KOPT-K1 (cell line): ENCODE results near the gene DAZAP1.

Experiments
- H3K27ac ChIP-seq: fragments of 200-600 bp; sonication (generic); 2 replicates; pipeline ENCODE4 v1.5.1; 2016; ENCODE audit warnings: antibody characterized with exemption, mild to moderate bottlenecking, low read depth, low read length; ENCODE audit not compliant: poor library complexity, severe bottlenecking
- H3K36me3 ChIP-seq: fragments of 200-600 bp; sonication (generic); 2 replicates; pipeline ENCODE4 v1.5.1; 2017; ENCODE audit warnings: antibody characterized with exemption, mild to moderate bottlenecking, low read length, moderate library complexity; ENCODE audit not compliant: insufficient read depth
- H3K9me3 ChIP-seq: fragments of 200-600 bp; sonication (generic); 2 replicates; pipeline ENCODE4 v1.5.1; 2017; ENCODE audit warnings: antibody characterized with exemption, low read length, mild to moderate bottlenecking; ENCODE audit not compliant: insufficient read depth, poor library complexity, severe bottlenecking

DAZAP1 gene

DNA sequence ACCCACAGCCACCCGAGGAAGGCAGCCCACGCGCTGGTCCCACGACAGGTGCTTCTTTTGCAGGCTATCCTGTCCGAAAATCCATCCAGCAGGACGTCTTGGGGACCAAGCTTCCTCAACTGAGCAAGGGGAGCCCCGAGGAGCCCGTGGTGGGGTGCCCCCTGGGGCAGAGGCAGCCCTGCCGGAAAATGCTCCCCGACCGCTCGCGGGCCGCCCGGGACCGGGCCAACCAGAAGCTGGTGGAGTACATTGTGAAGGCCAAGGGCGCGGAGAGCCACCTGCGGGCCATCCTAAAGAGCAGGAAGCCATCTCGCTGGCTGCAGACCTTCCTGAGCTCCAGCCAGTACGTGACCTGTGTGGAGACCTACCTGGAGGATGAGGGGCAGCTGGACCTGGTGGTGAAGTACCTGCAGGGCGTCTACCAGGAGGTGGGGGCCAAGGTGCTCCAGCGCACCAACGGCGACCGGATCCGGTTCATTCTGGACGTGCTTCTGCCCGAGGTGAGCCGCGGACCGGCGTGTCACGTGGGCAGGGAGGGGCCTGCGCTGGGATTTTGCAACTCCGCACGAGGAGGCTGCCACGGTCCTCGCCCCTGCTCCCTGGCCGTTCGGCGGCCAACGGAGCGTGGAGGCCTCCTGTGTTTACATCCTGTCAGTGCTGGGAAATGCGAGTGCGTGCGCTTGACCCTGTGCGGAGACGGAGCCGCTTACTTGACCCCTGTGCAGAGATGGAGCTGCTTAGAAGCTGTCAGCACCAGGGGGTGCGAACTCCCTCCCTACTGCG is 36.6 kb upstream of the DAZAP1 start:
- peaks cover 82% of the 10 kb centered on the region for H3K36me3 ChIP-seq
- H3K9me3 ChIP-seq: no peaks in the 10 kb centered on the region
- no peak overlapping the region for H3K27ac ChIP-seq

DNA sequence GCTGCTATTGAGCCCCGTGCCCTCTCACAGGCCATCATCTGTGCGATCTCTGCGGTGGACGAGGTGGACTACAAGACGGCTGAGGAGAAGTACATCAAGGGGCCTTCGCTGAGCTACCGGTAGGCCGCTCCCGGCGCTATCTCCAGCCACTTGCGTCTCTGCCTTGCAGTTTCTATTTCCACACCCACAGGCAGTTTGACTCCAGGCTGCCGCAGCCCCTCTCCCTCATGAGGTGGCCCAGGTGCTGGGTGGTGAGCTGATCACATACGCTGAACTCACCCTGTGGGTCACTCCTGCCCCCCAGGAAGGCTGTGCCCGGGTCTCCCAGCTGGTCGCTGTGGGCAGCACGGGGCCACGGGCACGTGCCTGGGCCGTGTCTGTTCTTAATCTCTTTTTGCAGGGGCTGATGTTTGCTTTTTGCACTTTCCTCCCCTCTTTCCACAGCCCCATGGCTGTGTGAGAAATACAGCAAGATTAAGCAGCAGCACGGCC is 34.3 kb upstream of the DAZAP1 start:
- Histone ChIP-seq H3K27ac (no peak overlapping the region), H3K9me3 (no peaks in the 10 kb centered on the region), H3K36me3 (peaks cover 70% of the 10 kb centered on the region)

- Histone ChIP-seq H3K9me3 (no peaks in the 10 kb centered on the region), H3K27ac (no peak overlapping the region), H3K36me3 (peaks cover 65% of the 10 kb centered on the region)
Measured at GRCh38 chr19:1373534-1374249, 33.7 kb upstream of the DAZAP1 start.

DNA sequence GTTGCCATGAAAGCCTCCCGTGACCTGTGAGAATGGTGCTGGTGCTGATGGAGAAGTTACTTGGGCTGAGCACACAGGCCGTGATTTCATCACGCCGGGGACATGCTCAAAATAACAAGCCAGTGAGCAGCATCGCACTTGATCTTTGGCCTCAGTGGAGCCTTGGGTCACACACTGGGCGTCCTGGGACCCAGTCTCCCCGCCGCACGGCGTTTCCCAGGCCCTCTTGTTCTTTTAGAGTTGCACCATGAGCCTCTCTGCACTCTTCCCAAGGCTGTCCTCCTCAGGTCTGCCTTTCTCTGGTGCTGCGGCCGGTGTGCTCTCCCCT is 33.2 kb upstream of the DAZAP1 start:
- Histone ChIP-seq H3K36me3 (peaks cover 60% of the 10 kb centered on the region), H3K27ac (no peak overlapping the region), H3K9me3 (no peaks in the 10 kb centered on the region)

GRCh38 chr19:1376415-1376805 is 31.0 kb upstream of the DAZAP1 start:
- Histone ChIP-seq H3K36me3 (peaks cover 38% of the 10 kb centered on the region), H3K9me3 (no peaks in the 10 kb centered on the region), H3K27ac (no peak overlapping the region)

DNA sequence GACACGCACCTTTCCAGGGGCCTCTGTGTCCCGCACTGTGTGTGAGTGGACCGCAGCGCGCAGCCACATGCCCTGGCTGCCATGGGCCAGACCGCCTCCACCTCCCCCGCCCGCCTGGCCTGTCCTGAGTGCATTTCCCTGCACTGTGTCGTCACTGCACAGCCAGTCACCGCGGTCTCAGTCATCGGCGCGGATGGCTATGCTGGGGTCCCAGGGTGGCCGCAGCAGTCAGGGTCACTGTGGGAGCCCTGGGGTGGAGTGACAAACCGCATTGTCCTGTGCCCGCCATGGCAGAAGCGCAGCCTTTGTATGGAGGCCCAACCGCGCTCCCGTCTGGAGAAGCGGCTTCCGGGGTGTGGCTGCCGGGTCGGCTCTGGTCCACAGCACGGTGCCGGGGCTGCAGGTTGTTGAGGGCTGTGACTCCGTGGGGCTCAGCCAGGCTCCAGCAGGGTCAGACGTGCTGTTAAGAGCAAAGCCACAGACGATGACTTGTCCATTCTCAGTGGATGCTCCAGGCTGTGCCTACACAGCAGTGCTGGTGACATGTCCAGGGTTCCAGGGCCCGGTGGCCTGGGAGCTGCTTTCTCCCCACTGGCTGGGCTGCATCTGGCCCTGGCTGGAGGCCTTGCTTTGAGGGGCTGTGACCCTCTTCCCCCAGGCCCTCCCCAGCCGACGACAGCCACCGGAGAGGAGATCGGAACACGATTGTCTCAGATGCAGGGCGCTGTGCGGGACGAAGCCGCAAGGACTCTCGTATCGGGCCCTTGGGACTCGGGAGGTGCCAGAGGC is 30.0 kb upstream of the DAZAP1 start:
- H3K9me3 ChIP-seq: no peaks in the 10 kb centered on the region
- no peak overlapping the region for H3K27ac ChIP-seq
- H3K36me3 ChIP-seq: peaks cover 33% of the 10 kb centered on the region

GRCh38 chr19:1377965-1378785 is 29.2 kb upstream of the DAZAP1 start:
- Histone ChIP-seq H3K27ac (no peak overlapping the region), H3K36me3 (peaks cover 25% of the 10 kb centered on the region), H3K9me3 (no peaks in the 10 kb centered on the region)

DNA sequence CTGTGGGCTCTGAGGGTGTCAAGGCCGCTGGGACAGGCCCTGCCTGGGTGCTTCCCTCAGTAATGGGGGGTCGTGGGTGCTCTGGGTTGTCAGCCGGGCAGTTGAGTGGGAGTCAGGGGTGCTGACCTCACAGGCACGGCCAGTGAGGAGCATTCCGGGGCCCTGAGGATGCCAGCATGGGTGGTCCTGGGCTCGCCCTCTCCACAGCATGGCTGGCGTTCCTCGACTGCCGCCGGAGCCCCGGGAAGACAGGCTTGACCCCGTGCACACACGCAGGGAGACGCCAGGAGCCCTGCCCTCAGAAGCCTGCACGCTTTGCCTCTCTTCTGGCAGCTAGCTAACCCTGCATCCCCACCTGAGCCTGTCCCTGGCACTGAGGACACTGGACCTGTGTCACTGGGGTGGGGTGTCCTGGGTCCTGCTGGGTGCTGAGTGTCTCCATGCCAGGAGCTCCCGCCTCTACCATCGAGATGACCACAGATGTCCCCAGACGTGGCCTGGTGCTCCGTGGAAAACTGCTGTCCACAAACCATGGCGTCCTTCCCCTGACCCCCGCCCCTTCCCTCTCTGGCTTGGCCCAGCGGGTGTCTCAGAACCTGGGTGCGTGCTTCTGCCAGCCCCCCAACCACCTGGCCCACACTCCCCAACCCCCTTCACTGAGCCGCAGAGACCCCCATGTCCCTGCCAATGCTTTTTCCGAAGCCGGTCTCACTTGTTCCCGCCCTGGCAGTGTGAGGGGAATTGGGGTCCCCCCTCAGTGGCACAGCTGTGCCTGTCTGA is 28.1 kb upstream of the DAZAP1 start:
- Histone ChIP-seq H3K36me3 (peaks cover 13% of the 10 kb centered on the region; the same call in 1 of the 2 replicates), H3K27ac (no peak overlapping the region), H3K9me3 (no peaks in the 10 kb centered on the region)

DNA sequence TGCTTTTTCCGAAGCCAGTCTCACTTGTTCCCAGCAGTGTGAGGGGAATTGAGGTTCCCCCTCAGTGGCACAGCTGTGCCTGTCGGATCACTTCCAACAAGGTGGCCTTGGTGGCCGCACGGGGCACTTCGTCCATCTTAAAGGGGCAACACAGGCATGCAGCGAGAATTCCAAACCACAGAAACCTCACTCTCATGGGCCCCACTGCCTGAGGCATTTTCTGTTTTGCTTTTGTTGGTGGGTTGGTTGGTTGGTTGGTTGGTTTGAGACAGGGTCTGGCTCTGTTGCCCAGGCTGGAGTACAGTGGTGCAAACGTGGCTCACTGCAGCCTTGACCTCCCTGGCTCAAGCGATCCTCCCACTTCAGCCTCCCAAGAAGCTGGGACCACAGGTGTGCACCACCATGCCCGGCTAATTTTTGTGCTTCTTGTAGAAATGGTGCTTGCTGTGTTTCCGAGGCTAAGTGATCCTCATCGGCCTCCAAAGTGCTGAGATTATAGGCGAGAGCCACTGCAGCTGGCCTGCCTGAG is 27.4 kb upstream of the DAZAP1 start:
- Histone ChIP-seq H3K36me3 (peaks cover 10% of the 10 kb centered on the region; the same call in 1 of the 2 replicates), H3K9me3 (no peaks in the 10 kb centered on the region), H3K27ac (no peak overlapping the region)

- Histone ChIP-seq H3K27ac (no peak overlapping the region), H3K36me3 (peaks cover 6% of the 10 kb centered on the region; the same call in 1 of the 2 replicates), H3K9me3 (no peaks in the 10 kb centered on the region)
Measured at GRCh38 chr19:1382250-1382649, 25.1 kb upstream of the DAZAP1 start.

DNA sequence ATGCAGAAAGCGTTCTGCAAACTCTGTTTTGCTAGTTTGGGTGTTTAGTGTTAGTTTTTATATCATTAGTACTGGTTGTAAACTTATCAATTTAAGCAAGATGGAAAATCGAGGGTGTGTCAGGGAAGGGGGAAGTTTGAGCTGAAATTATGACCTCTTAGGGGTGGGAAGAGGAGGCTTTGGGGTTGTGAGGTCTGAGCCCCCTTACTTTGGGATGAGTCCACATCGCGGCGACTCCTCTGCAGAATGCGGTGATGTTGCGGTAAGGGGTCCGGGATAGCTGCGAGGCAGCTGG is 24.4 kb upstream of the DAZAP1 start:
- Histone ChIP-seq H3K27ac (no peak overlapping the region), H3K36me3 (peaks cover under 1% of the 10 kb centered on the region; the same call in 1 of the 2 replicates)

DNA sequence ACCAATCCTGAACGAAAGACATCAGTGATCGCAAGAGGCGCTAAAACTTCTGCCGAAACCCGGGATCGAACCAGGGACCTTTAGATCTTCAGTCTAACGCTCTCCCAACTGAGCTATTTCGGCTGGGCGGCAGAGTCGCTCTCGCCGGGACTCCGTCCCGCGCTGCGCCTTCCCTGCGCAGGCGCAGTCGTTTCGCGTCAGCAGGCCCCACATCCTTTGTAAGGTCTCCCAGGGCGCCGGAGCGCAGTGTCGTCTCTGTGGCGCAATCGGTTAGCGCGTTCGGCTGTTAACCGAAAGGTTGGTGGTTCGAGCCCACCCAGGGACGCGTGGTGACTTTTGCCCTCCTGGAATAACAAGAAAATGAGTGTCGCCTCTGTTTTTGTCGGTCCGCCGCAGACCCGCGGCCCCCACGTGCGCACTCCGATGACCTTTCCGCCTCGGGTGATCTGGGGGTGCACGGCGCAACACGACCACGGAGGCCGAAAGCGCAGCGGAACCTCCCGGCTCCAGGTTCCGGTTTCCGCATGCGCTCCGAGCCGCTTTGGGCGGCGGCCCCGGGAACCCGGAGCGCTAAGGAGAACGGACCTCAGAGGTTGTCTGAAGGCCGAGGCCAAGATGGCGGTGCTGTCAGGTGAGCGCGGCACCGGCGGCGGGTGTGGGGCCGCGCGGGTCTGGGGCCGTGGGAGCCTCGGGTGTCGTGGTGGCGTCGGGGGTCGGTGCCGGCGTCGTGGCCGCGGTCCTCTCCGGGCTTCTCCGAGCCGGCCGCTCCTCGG is 23.9 kb upstream of the DAZAP1 start, which contains the start of gene NDUFS7:
Gene NDUFS7, plus strand, starts transcription at position 596 of the 773 bp plus-strand sequence. Its CDS starts 20 bp downstream, at position 616.
- Histone ChIP-seq H3K27ac (peak within 1 kb of the TSS; percentile 75), H3K36me3 (peaks cover 6% of the 10 kb centered on the region; the same call in 1 of the 2 replicates), H3K9me3 (no peaks in the 10 kb centered on the region)

More for the DNA sequence above, 24.4 kb upstream of the DAZAP1 start:
- H3K9me3 ChIP-seq: no peaks in the 10 kb centered on the region

- Histone ChIP-seq H3K9me3 (no peaks in the 10 kb centered on the region), H3K27ac (peak overlapping the region; percentile 75), H3K36me3 (peaks cover 12% of the 10 kb centered on the region; the same call in 1 of the 2 replicates)
Measured at GRCh38 chr19:1384085-1384462, 23.3 kb upstream of the DAZAP1 start.
